K562 (cell line): ENCODE data around the gene SMIM41. TPM values are rescaled to one million over a fixed set of nuclear protein-coding genes. Genes with fewer than 3 reads are reported as not detected.

Source experiments
- ATAC-seq: fragments of 200-7000 bp; cut with Tn5 transposase; 3 replicates; pipeline ENCODE4 v1.9.1; 2020; ENCODE audit warnings: moderate library complexity
- BruUV-seq: library from RNA; stranded (reverse); fragments of 400-500 nt; replicated peaks from 2 replicates; lab custom pipeline; 2021; lab: Mats Ljungman, UMichigan
- CTCF ChIA-PET: fragments of 300-600 bp; formaldehyde crosslinking; extraction: SDS; loops from one replicate; lab custom pipeline; 2021; ENCODE audit warnings: low intra/inter-chr PET ratio; lab: Yijun Ruan, JAX
- POLR2A ChIA-PET: fragments of 300-600, 350-650 bp; sonication (Branson Sonifier 250); formaldehyde crosslinking; extraction: SDS; loops from one replicate; lab custom pipeline; 2021; ENCODE audit warnings: antibody characterized with exemption, inconsistent platforms; lab: Yijun Ruan, JAX
- DNase-seq, 4 experiments: peaks; one replicate each; pipeline versions ENCODE4 v3.0.0 to v3.0.0-alpha.2; 2011 to 2018; ENCODE audit warnings: low spot score in 3 of 4, mixed read lengths in 3 of 4; ENCODE audit errors: extremely low read depth in 1 of 4
- FAIRE-seq: peaks from 2 replicates; lab custom pipeline; 2011; peaks lifted over from hg19 to GRCh38; lab: Jason Lieb, UNC
- H2AFZ ChIP-seq: 2 replicates; pipeline ENCODE4 v1.6.0; 2011; ENCODE audit warnings: low read depth, low read length, control low read depth, inconsistent platforms
- H3K27ac ChIP-seq: fragments of 200-600 bp; 3 replicates; pipeline ENCODE4 v1.8.0; 2011; ENCODE audit warnings: low read depth, mild to moderate bottlenecking, control low read depth, inconsistent platforms, low read length, moderate library complexity, mixed read lengths; ENCODE audit errors: extremely low read depth
- H3K27me3 ChIP-seq, 2 experiments: fragments of 300-600 bp in 1 of 2; 2 replicates in 1 of 2; 3 replicates in 1 of 2; pipeline versions ENCODE4 v1.6.0 to v1.8.0; 2011; ENCODE audit warnings: inconsistent platforms in 2 of 2, low read length in 2 of 2, mild to moderate bottlenecking in 1 of 2, mixed read lengths in 1 of 2, moderate library complexity in 1 of 2; ENCODE audit not compliant: control insufficient read depth in 2 of 2, insufficient read depth in 2 of 2
- H3K36me3 ChIP-seq: fragments of 300-600 bp; 3 replicates; pipeline ENCODE4 v1.8.0; 2011; ENCODE audit warnings: mild to moderate bottlenecking, low read length, inconsistent platforms; ENCODE audit not compliant: control insufficient read depth, insufficient read depth
- H3K4me1 ChIP-seq, 2 experiments: fragments of 200-600 bp in 1 of 2; replicated peaks in 1 of 2; 2 replicates in 1 of 2; 3 replicates in 1 of 2; pipeline versions ENCODE4 v1.5.1 to v1.8.0; 2011; ENCODE audit warnings: inconsistent platforms in 2 of 2, low read length in 2 of 2, mild to moderate bottlenecking in 1 of 2, mixed read lengths in 1 of 2, moderate library complexity in 1 of 2; ENCODE audit not compliant: control insufficient read depth in 2 of 2, insufficient read depth in 2 of 2
- H3K4me2 ChIP-seq: 2 replicates; pipeline ENCODE4 v1.6.1; 2011; ENCODE audit warnings: low read length, control low read depth, inconsistent platforms, mixed read lengths; ENCODE audit not compliant: insufficient read depth
- H3K4me3 ChIP-seq: fragments of 200-600 bp; sonication (generic), shearing (Covaris generic); 2 replicates; pipeline ENCODE4 v1.5.1; 2016; ENCODE audit warnings: control low read depth, inconsistent platforms
- H3K79me2 ChIP-seq: fragments of 200-600 bp; 3 replicates; pipeline ENCODE4 v1.8.0; 2011; ENCODE audit warnings: low read length, inconsistent platforms; ENCODE audit not compliant: control insufficient read depth, insufficient read depth
- H3K9ac ChIP-seq, 2 experiments: 2 replicates each; pipeline versions ENCODE4 v1.6.0 to v1.6.1; 2011; ENCODE audit warnings: low read depth in 2 of 2, low read length in 2 of 2, control low read depth in 1 of 2, inconsistent platforms in 1 of 2, mild to moderate bottlenecking in 1 of 2, mixed read lengths in 1 of 2; ENCODE audit not compliant: insufficient read depth in 1 of 2
- H3K9me1 ChIP-seq: one replicate; pipeline ENCODE4 v1.6.0; 2011; ENCODE audit warnings: inconsistent platforms, mild to moderate bottlenecking, low read length, moderate library complexity; ENCODE audit not compliant: control insufficient read depth, insufficient read depth
- H3K9me3 ChIP-seq: replicated peaks from 2 replicates; pipeline ENCODE4 v1.5.1; 2011; ENCODE audit warnings: low read depth, low read length, inconsistent platforms; ENCODE audit not compliant: control insufficient read depth, insufficient read depth
- H4K20me1 ChIP-seq: replicated peaks from 2 replicates; pipeline ENCODE4 v1.6.1; 2011; ENCODE audit warnings: low read length, inconsistent platforms, mixed read lengths; ENCODE audit not compliant: control insufficient read depth, insufficient read depth
- EGR1 ChIP-seq: fragments of 450-650 bp; conservative IDR thresholded peaks from 2 replicates; pipeline ENCODE4 v1.6.1; 2017; ENCODE audit warnings: mild to moderate bottlenecking
- POLR2AphosphoS2 ChIP-seq: IDR thresholded peaks from 2 replicates; pipeline ENCODE4 v1.6.1; 2012; ENCODE audit warnings: low read length, improper control_type of control experiment
- WGBS: fragments of 100-300 bp; shearing (Covaris generic); methylation state at CpG from one replicate; pipeline ENCODE4 v1.1.6; 2016; ENCODE audit warnings: low coverage, mixed read lengths; ENCODE audit not compliant: insufficient coverage; ENCODE audit errors: missing lambda C conversion rate; 5-methylcytosine and 5-hydroxymethylcytosine counted together
- in situ Hi-C: fragments of 300-500 bp; cut with MboI; formaldehyde crosslinking; loops from 4 replicates; pipeline ENCODE4 v1.15.0; 2018; ENCODE audit warnings: inconsistent platforms, mixed read lengths
- intact Hi-C: fragments of 100-400 bp; cut with micrococcal nuclease; formaldehyde crosslinking; loops from 2 replicates; pipeline ENCODE4 v1.14.2; 2022
- polyA plus RNA-seq, 8 experiments: library from polyadenylated mRNA; depleted of rRNA in 4 of 8; stranded (reverse) in 5 of 8; unstranded in 3 of 8; fragments of >200 nt; fragmentation: Nextera tagmentation in 2 of 8; fragmentation: Illumina TruSeq in 1 of 8; extraction: Ambion mirVana in 2 of 8; extraction: Trizol in 1 of 8; gene quantifications; 2 replicates each; pipeline versions ENCODE4 v1.2.1 to v1.2.3, GENCODE V29; 2011 to 2014; ENCODE audit warnings: inconsistent platforms in 1 of 8, missing spikeins in 1 of 8
- total RNA-seq, 7 experiments: library from RNA; depleted of rRNA in 6 of 7; stranded (reverse); fragments of >200 nt in 6 of 7; fragmentation: Illumina TruSeq in 2 of 7; extraction: Trizol in 2 of 7; gene quantifications; 2 replicates each; pipeline versions ENCODE4 v1.2.1 to v1.2.3, GENCODE V29; 2011 to 2021; ENCODE audit warnings: low replicate concordance in 1 of 7
- TF ChIP-seq, protein P1 (sequence below): sonication (generic); formaldehyde crosslinking; IDR thresholded peaks from 2 replicates; pipeline ENCODE4 v1.9.0; 2022; ENCODE audit warnings: mild to moderate bottlenecking, missing genetic modification reagents

SMIM41 gene
- total and polyA plus RNA-seq, 9 of the 15 experiments (the other 6 are each of a cell fraction or from before 2014, with no cell fraction given) = not detected

GRCh38 chr12:52086366-52086765 lies 6.9 kb downstream of the SMIM41 start:
- Histone ChIP-seq H3K4me1 (peaks cover 0 to 5% of the 10 kb centered on the region in 2 experiments; a peak in 1 of 5 replicates), H3K79me2 (no peaks in the 10 kb centered on the region), H2AFZ (no peak overlapping the region), H3K27ac (no peak overlapping the region), H3K9me1 (no peaks in the 10 kb centered on the region), H3K36me3 (no peaks in the 10 kb centered on the region), H3K4me2 (no peak overlapping the region), H3K27me3 (peaks cover 38 to 70% of the 10 kb centered on the region in 2 experiments; a peak in 4 of 5 replicates), H3K4me3 (no peak overlapping the region), H3K9me3 (no peaks in the 10 kb centered on the region), H3K9ac (no peak overlapping the region; a peak in 1 of 4 replicates), H4K20me1 (0 out of 2 replicates have a peak, but pooled peaks cover 6% of the 10 kb centered on the region)
- in situ Hi-C loops = no loop called here
- ChIA-PET CTCF (interaction anchor here (8.1 kb wide), 1 partner anchor 61 kb away, joined by 242 read pairs; no protein-coding TSS in a partner anchor), POLR2A (interaction anchor here (1.4 kb wide), 1 partner anchor 61 kb away, joined by 3 read pairs; no protein-coding TSS in a partner anchor)
- no TSS peak for BruUV-seq
- ATAC-seq = no peak
- intact Hi-C loops = no loop called here
- TF ChIP-seq, protein P1, sequence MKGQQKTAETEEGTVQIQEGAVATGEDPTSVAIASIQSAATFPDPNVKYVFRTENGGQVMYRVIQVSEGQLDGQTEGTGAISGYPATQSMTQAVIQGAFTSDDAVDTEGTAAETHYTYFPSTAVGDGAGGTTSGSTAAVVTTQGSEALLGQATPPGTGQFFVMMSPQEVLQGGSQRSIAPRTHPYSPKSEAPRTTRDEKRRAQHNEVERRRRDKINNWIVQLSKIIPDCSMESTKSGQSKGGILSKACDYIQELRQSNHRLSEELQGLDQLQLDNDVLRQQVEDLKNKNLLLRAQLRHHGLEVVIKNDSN (CRISPR knock-in tag) = no peak
- TF ChIP-seq POLR2AphosphoS2 = no peak
- peak; percentile 66 for TF ChIP-seq EGR1
- no peak for FAIRE-seq
- WGBS = 0% methylated on average over 9 of the region's 9 CpGs
- DNase-seq = peak in 1 of 4 experiments; percentile 19
